K562 (cell line): ENCODE measurements around the gene RBM46. TPM values are rescaled to one million over a fixed set of nuclear protein-coding genes. Genes with fewer than 3 reads are reported as not detected.
A peak's percentile ranks its signal among the peaks of the same experiment; 100 is the strongest.

Source experiments
- ATAC-seq: fragments of 200-7000 bp; cut with Tn5 transposase; 3 replicates; pipeline ENCODE4 v1.9.1; 2020; ENCODE audit warnings: moderate library complexity
- Bru-seq: library from RNA; stranded (reverse); fragments of 400-500 nt; gene quantifications from one replicate; lab custom pipeline; 2021; lab: Mats Ljungman, UMichigan
- BruChase-seq, 2 experiments: library from RNA; stranded (reverse); fragments of 400-500 nt; gene quantifications; one replicate each; lab custom pipeline; 2021; lab: Mats Ljungman, UMichigan
- BruUV-seq: library from RNA; stranded (reverse); fragments of 400-500 nt; replicated peaks from 2 replicates; lab custom pipeline; 2021; lab: Mats Ljungman, UMichigan
- CTCF ChIA-PET: fragments of 300-600 bp; formaldehyde crosslinking; extraction: SDS; loops from one replicate; lab custom pipeline; 2021; ENCODE audit warnings: low intra/inter-chr PET ratio; lab: Yijun Ruan, JAX
- POLR2A ChIA-PET: fragments of 300-600, 350-650 bp; sonication (Branson Sonifier 250); formaldehyde crosslinking; extraction: SDS; loops from one replicate; lab custom pipeline; 2021; ENCODE audit warnings: antibody characterized with exemption, inconsistent platforms; lab: Yijun Ruan, JAX
- DNase-seq, 4 experiments: peaks; one replicate each; pipeline versions ENCODE4 v3.0.0 to v3.0.0-alpha.2; 2011 to 2018; ENCODE audit warnings: low spot score in 3 of 4, mixed read lengths in 3 of 4; ENCODE audit errors: extremely low read depth in 1 of 4
- FAIRE-seq: peaks from 2 replicates; lab custom pipeline; 2011; peaks lifted over from hg19 to GRCh38; lab: Jason Lieb, UNC
- H2AFZ ChIP-seq: 2 replicates; pipeline ENCODE4 v1.6.0; 2011; ENCODE audit warnings: low read depth, low read length, control low read depth, inconsistent platforms
- H3K27ac ChIP-seq: fragments of 200-600 bp; 3 replicates; pipeline ENCODE4 v1.8.0; 2011; ENCODE audit warnings: low read depth, mild to moderate bottlenecking, control low read depth, inconsistent platforms, low read length, moderate library complexity, mixed read lengths; ENCODE audit errors: extremely low read depth
- H3K27me3 ChIP-seq, 2 experiments: fragments of 300-600 bp in 1 of 2; 2 replicates in 1 of 2; 3 replicates in 1 of 2; pipeline versions ENCODE4 v1.6.0 to v1.8.0; 2011; ENCODE audit warnings: inconsistent platforms in 2 of 2, low read length in 2 of 2, mild to moderate bottlenecking in 1 of 2, mixed read lengths in 1 of 2, moderate library complexity in 1 of 2; ENCODE audit not compliant: control insufficient read depth in 2 of 2, insufficient read depth in 2 of 2
- H3K36me3 ChIP-seq: fragments of 300-600 bp; 3 replicates; pipeline ENCODE4 v1.8.0; 2011; ENCODE audit warnings: mild to moderate bottlenecking, low read length, inconsistent platforms; ENCODE audit not compliant: control insufficient read depth, insufficient read depth
- H3K4me1 ChIP-seq, 2 experiments: fragments of 200-600 bp in 1 of 2; replicated peaks in 1 of 2; 2 replicates in 1 of 2; 3 replicates in 1 of 2; pipeline versions ENCODE4 v1.5.1 to v1.8.0; 2011; ENCODE audit warnings: inconsistent platforms in 2 of 2, low read length in 2 of 2, mild to moderate bottlenecking in 1 of 2, mixed read lengths in 1 of 2, moderate library complexity in 1 of 2; ENCODE audit not compliant: control insufficient read depth in 2 of 2, insufficient read depth in 2 of 2
- H3K4me2 ChIP-seq: 2 replicates; pipeline ENCODE4 v1.6.1; 2011; ENCODE audit warnings: low read length, control low read depth, inconsistent platforms, mixed read lengths; ENCODE audit not compliant: insufficient read depth
- H3K4me3 ChIP-seq: fragments of 200-600 bp; sonication (generic), shearing (Covaris generic); 2 replicates; pipeline ENCODE4 v1.5.1; 2016; ENCODE audit warnings: control low read depth, inconsistent platforms
- H3K79me2 ChIP-seq: fragments of 200-600 bp; 3 replicates; pipeline ENCODE4 v1.8.0; 2011; ENCODE audit warnings: low read length, inconsistent platforms; ENCODE audit not compliant: control insufficient read depth, insufficient read depth
- H3K9ac ChIP-seq, 2 experiments: 2 replicates each; pipeline versions ENCODE4 v1.6.0 to v1.6.1; 2011; ENCODE audit warnings: low read depth in 2 of 2, low read length in 2 of 2, control low read depth in 1 of 2, inconsistent platforms in 1 of 2, mild to moderate bottlenecking in 1 of 2, mixed read lengths in 1 of 2; ENCODE audit not compliant: insufficient read depth in 1 of 2
- H3K9me1 ChIP-seq: one replicate; pipeline ENCODE4 v1.6.0; 2011; ENCODE audit warnings: inconsistent platforms, mild to moderate bottlenecking, low read length, moderate library complexity; ENCODE audit not compliant: control insufficient read depth, insufficient read depth
- H3K9me3 ChIP-seq: replicated peaks from 2 replicates; pipeline ENCODE4 v1.5.1; 2011; ENCODE audit warnings: low read depth, low read length, inconsistent platforms; ENCODE audit not compliant: control insufficient read depth, insufficient read depth
- H4K20me1 ChIP-seq: replicated peaks from 2 replicates; pipeline ENCODE4 v1.6.1; 2011; ENCODE audit warnings: low read length, inconsistent platforms, mixed read lengths; ENCODE audit not compliant: control insufficient read depth, insufficient read depth
- AFF4 ChIP-seq: sonication (generic); formaldehyde crosslinking; IDR thresholded peaks from 2 replicates; pipeline ENCODE4 v1.8.0; 2023; ENCODE audit warnings: mild to moderate bottlenecking, missing genetic modification reagents
- CCNT2 ChIP-seq: IDR thresholded peaks from 2 replicates; pipeline ENCODE4 v1.6.1; 2011; ENCODE audit warnings: borderline replicate concordance, low read depth, mild to moderate bottlenecking, moderate library complexity, mixed read lengths, low read length; ENCODE audit not compliant: insufficient read length; ENCODE audit errors: extremely low read depth
- ELF2 ChIP-seq: fragments of 250-450 bp; sonication (Bioruptor Pico); IDR thresholded peaks from 2 replicates; pipeline ENCODE4 v1.5.0; 2021; ENCODE audit warnings: mild to moderate bottlenecking
- HDAC1 ChIP-seq, 2 experiments: fragments of 450-650 bp; IDR thresholded peaks; 2 replicates each; pipeline ENCODE4 v1.6.1; 2016 to 2017; ENCODE audit warnings: inconsistent platforms in 1 of 2, mild to moderate bottlenecking in 1 of 2, moderate library complexity in 1 of 2
- HDAC3 ChIP-seq: fragments of 450-650 bp; IDR thresholded peaks from 2 replicates; pipeline ENCODE4 v1.6.1; 2018; ENCODE audit warnings: borderline replicate concordance, mild to moderate bottlenecking, moderate library complexity; ENCODE audit not compliant: partially characterized antibody
- MCM3 ChIP-seq: fragments of 450-650 bp; IDR thresholded peaks from 2 replicates; pipeline ENCODE4 v1.6.1; 2016
- RNF219 ChIP-seq: fragments of 250-450 bp; sonication (Bioruptor Pico); IDR thresholded peaks from 2 replicates; pipeline ENCODE4 v1.5.0; 2022; ENCODE audit warnings: mild to moderate bottlenecking
- SAP30 ChIP-seq: fragments of 200-600 bp; sonication (generic); IDR thresholded peaks from 2 replicates; pipeline ENCODE4 v1.6.1; 2012; ENCODE audit warnings: borderline replicate concordance, low read depth, mild to moderate bottlenecking, moderate library complexity, low read length, control low read depth, inconsistent platforms; ENCODE audit not compliant: insufficient read depth, poor library complexity, severe bottlenecking
- ZNF253 ChIP-seq: fragments of 250-450 bp; sonication (Bioruptor Pico); conservative IDR thresholded peaks from 2 replicates; pipeline ENCODE4 v1.6.1; 2021; ENCODE audit warnings: mild to moderate bottlenecking
- WGBS: fragments of 100-300 bp; shearing (Covaris generic); methylation state at CpG from one replicate; pipeline ENCODE4 v1.1.6; 2016; ENCODE audit warnings: low coverage, mixed read lengths; ENCODE audit not compliant: insufficient coverage; ENCODE audit errors: missing lambda C conversion rate; 5-methylcytosine and 5-hydroxymethylcytosine counted together
- in situ Hi-C: fragments of 300-500 bp; cut with MboI; formaldehyde crosslinking; loops from 4 replicates; pipeline ENCODE4 v1.15.0; 2018; ENCODE audit warnings: inconsistent platforms, mixed read lengths
- intact Hi-C: fragments of 100-400 bp; cut with micrococcal nuclease; formaldehyde crosslinking; loops from 2 replicates; pipeline ENCODE4 v1.14.2; 2022
- long read RNA-seq, 3 experiments: library from polyadenylated mRNA in 2 of 3; library from RNA in 1 of 3; unstranded in 2 of 3; stranded (forward) in 1 of 3; transcript quantifications; one replicate each; pipeline ENCODE4 v2.0.0, GENCODE V29; 2019 to 2022
- polyA minus RNA-seq, 3 experiments: library from RNA; depleted of rRNA, polyadenylated mRNA; stranded (reverse); fragments of >200 nt; gene quantifications; 2 replicates each; pipeline ENCODE4 v1.2.3, GENCODE V29; 2011
- polyA plus RNA-seq, 8 experiments: library from polyadenylated mRNA; depleted of rRNA in 4 of 8; stranded (reverse) in 5 of 8; unstranded in 3 of 8; fragments of >200 nt; fragmentation: Nextera tagmentation in 2 of 8; fragmentation: Illumina TruSeq in 1 of 8; extraction: Ambion mirVana in 2 of 8; extraction: Trizol in 1 of 8; gene quantifications; 2 replicates each; pipeline versions ENCODE4 v1.2.1 to v1.2.3, GENCODE V29; 2011 to 2014; ENCODE audit warnings: inconsistent platforms in 1 of 8, missing spikeins in 1 of 8
- total RNA-seq, 7 experiments: library from RNA; depleted of rRNA in 6 of 7; stranded (reverse); fragments of >200 nt in 6 of 7; fragmentation: Illumina TruSeq in 2 of 7; extraction: Trizol in 2 of 7; gene quantifications; 2 replicates each; pipeline versions ENCODE4 v1.2.1 to v1.2.3, GENCODE V29; 2011 to 2021; ENCODE audit warnings: low replicate concordance in 1 of 7

Gene RBM46
- not detected in 2 replicates for total RNA-seq (2011; cell fraction: chromatin; rRNA removed; ENCODE audit: low replicate concordance)
- not detected in 2 replicates for total RNA-seq (2011; cell fraction: nucleolus; rRNA removed)
- not detected in 2 replicates for total RNA-seq (2011; cell fraction: nucleoplasm; rRNA removed)
- total RNA-seq (2014; rRNA removed): not detected in 2 replicates
- total RNA-seq (2014; rRNA removed; fragmentation: Illumina TruSeq; extraction: Trizol): not detected in 2 replicates
- total RNA-seq (2015; rRNA removed; fragmentation: Illumina TruSeq; extraction: Trizol): not detected in 2 replicates
- not detected in 2 replicates for total RNA-seq (2021)
- polyA plus RNA-seq (2011; rRNA removed): not detected in 2 replicates
- not detected in 2 replicates for polyA plus RNA-seq (2011; cell fraction: cytosol; rRNA removed)
- not detected in 2 replicates for polyA plus RNA-seq (2011; cell fraction: nucleus; rRNA removed)
- 0.04 TPM in 1 of 2 replicates, not detected in the other for polyA plus RNA-seq (2012)
- polyA plus RNA-seq (2014; fragmentation: Illumina TruSeq; extraction: Trizol): 0.04 TPM in 1 of 2 replicates, not detected in the other
- not detected for polyA plus RNA-seq (2014; fragmentation: Nextera tagmentation; extraction: Ambion mirVana)
- not detected in 2 replicates for polyA plus RNA-seq (2014; rRNA removed)
- not detected in 2 replicates for polyA minus RNA-seq (2011; rRNA and poly(A)+ RNA removed)
- not detected in 2 replicates for polyA minus RNA-seq (2011; cell fraction: cytosol; rRNA and poly(A)+ RNA removed)
- not detected in 2 replicates for polyA minus RNA-seq (2011; cell fraction: nucleus; rRNA and poly(A)+ RNA removed)
- percentile 2 among the genes with signal in this experiment for Bru-seq, nascent RNA
- BruChase-seq, experiment 1, labeled RNA remaining after a 2-hour chase: percentile 6 among the genes with signal in this experiment
- BruChase-seq, experiment 2, labeled RNA remaining after a 6-hour chase: percentile 10 among the genes with signal in this experiment
- long read RNA-seq, experiment 1: 0 reads
- long read RNA-seq, experiment 2: 0 reads
- long read RNA-seq, experiment 3: 0 reads

- Histone ChIP-seq H3K27me3 (peaks cover 0 to 15% of the 10 kb centered on the region in 2 experiments; a peak in 3 of 5 replicates), H3K9me1 (no peaks in the 10 kb centered on the region), H4K20me1 (no peaks in the 10 kb centered on the region), H3K4me2 (no peak within 1 kb of the TSS), H3K4me3 (no peak within 1 kb of the TSS), H3K79me2 (no peaks in the 10 kb centered on the region), H2AFZ (no peak within 1 kb of the TSS), H3K9me3 (no peaks in the 10 kb centered on the region), H3K4me1 (peaks cover 0 to 11% of the 10 kb centered on the region in 2 experiments; a peak in 1 of 5 replicates), H3K36me3 (no peaks in the 10 kb centered on the region), H3K27ac (no peak within 1 kb of the TSS), H3K9ac (no peak within 1 kb of the TSS)
- 31% methylated on average over 54 of the region's 76 CpGs for WGBS
- CTCF ChIA-PET: no interaction called here
- in situ Hi-C loops: no loop called here
- FAIRE-seq (no peak), ATAC-seq (0 out of 3 replicates have a peak, but pooled peaks have one; percentile 37), DNase-seq (peak in 1 of 4 experiments; percentile 11)
- no TSS peak for BruUV-seq
- intact Hi-C loops: no loop called here
- POLR2A ChIA-PET: interaction anchor here (0.8 kb wide), 1 partner anchor 231 kb away, joined by 3 read pairs; the partner anchor contains the start of gene PLRG1
- TF ChIP-seq MCM3 (no peak), CCNT2 (no peak), AFF4 (no peak), RNF219 (CRISPR knock-in tag) (no peak), ELF2 (no peak), SAP30 (no peak), ZNF253 (CRISPR knock-in tag) (no peak), HDAC3 (no peak), HDAC1 (IDR thresholded peaks at IDR 0.05) (no peak)
These were observed at the start of gene RBM46 for GRCh38 chr4:154781126-154781982. Gene RBM46 (plus strand): TSS chr4:154781272. CDS start chr4:154796753, 15,481 bp downstream.
